OCI-LY3 (cell line): ENCODE results near the gene ZMIZ1.

Experiments used
- H2AFZ ChIP-seq: fragments of 200-600, 300-600 bp; shearing (Covaris generic); 2 replicates; pipeline ENCODE4 v1.6.0; 2014; ENCODE audit warnings: antibody characterized with exemption, low read depth, low read length
- H3K27ac ChIP-seq: fragments of 200-600, 300-600 bp; sonication (generic); 2 replicates; pipeline ENCODE4 v1.5.1; 2014; ENCODE audit warnings: mild to moderate bottlenecking, low read length, moderate library complexity, mixed read lengths
- H3K27me3 ChIP-seq: fragments of 200-600, 300-600 bp; sonication (generic); 2 replicates; pipeline ENCODE4 v1.6.1; 2014; ENCODE audit warnings: low read depth, low read length, mixed read lengths
- H3K36me3 ChIP-seq: fragments of 200-600, 300-600 bp; sonication (generic); replicated peaks from 2 replicates; pipeline ENCODE3; 2014; ENCODE audit warnings: low read depth, low read length, mixed read lengths
- H3K4me1 ChIP-seq: fragments of 300-600, 200-600 bp; sonication (generic); 2 replicates; pipeline ENCODE4 v1.6.1; 2014; ENCODE audit warnings: low read length, mixed read lengths
- H3K4me2 ChIP-seq: fragments of 200-600, 300-600 bp; sonication (generic); 2 replicates; pipeline ENCODE4 v1.6.1; 2014; ENCODE audit warnings: low read length, mixed read lengths
- H3K4me3 ChIP-seq: fragments of 300-600, 200-600 bp; sonication (generic); 2 replicates; pipeline ENCODE4 v1.5.1; 2014; ENCODE audit warnings: antibody characterized with exemption, mild to moderate bottlenecking, low read length, moderate library complexity
- H3K79me2 ChIP-seq: fragments of 300-600, 200-600 bp; shearing (Covaris generic); 2 replicates; pipeline ENCODE4 v1.6.1; 2014; ENCODE audit warnings: mild to moderate bottlenecking, low read length, mixed read lengths
- H3K9ac ChIP-seq: fragments of 300-600, 200-600 bp; shearing (Covaris generic); 2 replicates; pipeline ENCODE4 v1.6.0; 2014; ENCODE audit warnings: mild to moderate bottlenecking, low read length, moderate library complexity
- H3K9me3 ChIP-seq: fragments of 200-600, 300-600 bp; shearing (Covaris generic); 2 replicates; pipeline ENCODE4 v1.6.1; 2014; ENCODE audit warnings: low read length, mixed read lengths; ENCODE audit not compliant: insufficient read depth
- H4K20me1 ChIP-seq: fragments of 200-600, 300-600 bp; sonication (generic); 2 replicates; pipeline ENCODE4 v1.6.1; 2016; ENCODE audit warnings: low read length, mixed read lengths; ENCODE audit not compliant: insufficient read depth
- EZH2phosphoT487 ChIP-seq: fragments of 200-600 bp; shearing (Covaris generic); IDR thresholded peaks from 2 replicates; pipeline ENCODE4 v1.6.1; 2018; ENCODE audit warnings: antibody characterized with exemption, mixed run types, low read depth
- TF ChIP-seq, protein P1 (sequence below): fragments of 200-600, 300-600 bp; sonication (generic); IDR thresholded peaks from 2 replicates; pipeline ENCODE4 v1.5.1; 2014; ENCODE audit warnings: antibody characterized with exemption, low read length, low read depth

The ZMIZ1 gene

GRCh38 chr10:79326361-79327089, 257.8 kb downstream of the ZMIZ1 start:
- no peaks in the 10 kb centered on the region for H3K27me3 ChIP-seq
- TF ChIP-seq, protein P1, sequence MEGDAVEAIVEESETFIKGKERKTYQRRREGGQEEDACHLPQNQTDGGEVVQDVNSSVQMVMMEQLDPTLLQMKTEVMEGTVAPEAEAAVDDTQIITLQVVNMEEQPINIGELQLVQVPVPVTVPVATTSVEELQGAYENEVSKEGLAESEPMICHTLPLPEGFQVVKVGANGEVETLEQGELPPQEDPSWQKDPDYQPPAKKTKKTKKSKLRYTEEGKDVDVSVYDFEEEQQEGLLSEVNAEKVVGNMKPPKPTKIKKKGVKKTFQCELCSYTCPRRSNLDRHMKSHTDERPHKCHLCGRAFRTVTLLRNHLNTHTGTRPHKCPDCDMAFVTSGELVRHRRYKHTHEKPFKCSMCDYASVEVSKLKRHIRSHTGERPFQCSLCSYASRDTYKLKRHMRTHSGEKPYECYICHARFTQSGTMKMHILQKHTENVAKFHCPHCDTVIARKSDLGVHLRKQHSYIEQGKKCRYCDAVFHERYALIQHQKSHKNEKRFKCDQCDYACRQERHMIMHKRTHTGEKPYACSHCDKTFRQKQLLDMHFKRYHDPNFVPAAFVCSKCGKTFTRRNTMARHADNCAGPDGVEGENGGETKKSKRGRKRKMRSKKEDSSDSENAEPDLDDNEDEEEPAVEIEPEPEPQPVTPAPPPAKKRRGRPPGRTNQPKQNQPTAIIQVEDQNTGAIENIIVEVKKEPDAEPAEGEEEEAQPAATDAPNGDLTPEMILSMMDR = no peak
- TF ChIP-seq EZH2phosphoT487 = no peak
- no peak overlapping the region for H3K9ac ChIP-seq
- H3K27ac ChIP-seq = no peak overlapping the region
- no peaks in the 10 kb centered on the region for H3K36me3 ChIP-seq
- no peak overlapping the region for H2AFZ ChIP-seq
- H3K4me2 ChIP-seq = no peak overlapping the region
- H3K4me3 ChIP-seq = no peak overlapping the region
- H3K79me2 ChIP-seq = no peaks in the 10 kb centered on the region
- no peaks in the 10 kb centered on the region for H4K20me1 ChIP-seq
- H3K4me1 ChIP-seq = peaks cover 4% of the 10 kb centered on the region
- H3K9me3 ChIP-seq = no peaks in the 10 kb centered on the region

- H3K36me3 ChIP-seq = no peaks in the 10 kb centered on the region
- no peak overlapping the region for H3K4me2 ChIP-seq
- no peaks in the 10 kb centered on the region for H4K20me1 ChIP-seq
- H3K4me3 ChIP-seq = no peak overlapping the region
- H3K27me3 ChIP-seq = no peaks in the 10 kb centered on the region
- no peak overlapping the region for H3K9ac ChIP-seq
- TF ChIP-seq, protein P1 = no peak
- no peak for TF ChIP-seq EZH2phosphoT487
- no peaks in the 10 kb centered on the region for H3K79me2 ChIP-seq
- peaks cover 10% of the 10 kb centered on the region for H3K4me1 ChIP-seq
- H3K27ac ChIP-seq = no peak overlapping the region
- no peak overlapping the region for H2AFZ ChIP-seq
- H3K9me3 ChIP-seq = 0 out of 2 replicates have a peak, but pooled peaks cover 2% of the 10 kb centered on the region
Measured at GRCh38 chr10:79327090-79327457, 258.3 kb downstream of the ZMIZ1 start.

GRCh38 chr10:79328147-79328701, 259.5 kb downstream of the ZMIZ1 start:
- H3K27me3 ChIP-seq = no peaks in the 10 kb centered on the region
- no peaks in the 10 kb centered on the region for H4K20me1 ChIP-seq
- H3K9ac ChIP-seq = no peak overlapping the region
- H3K4me3 ChIP-seq = no peak overlapping the region
- no peak overlapping the region for H2AFZ ChIP-seq
- H3K9me3 ChIP-seq = 0 out of 2 replicates have a peak, but pooled peaks cover 4% of the 10 kb centered on the region
- no peak overlapping the region for H3K27ac ChIP-seq
- H3K4me2 ChIP-seq = no peak overlapping the region
- H3K79me2 ChIP-seq = no peaks in the 10 kb centered on the region
- no peaks in the 10 kb centered on the region for H3K36me3 ChIP-seq
- H3K4me1 ChIP-seq = peaks cover 11% of the 10 kb centered on the region
- TF ChIP-seq, protein P1 = no peak
- no peak for TF ChIP-seq EZH2phosphoT487

DNA sequence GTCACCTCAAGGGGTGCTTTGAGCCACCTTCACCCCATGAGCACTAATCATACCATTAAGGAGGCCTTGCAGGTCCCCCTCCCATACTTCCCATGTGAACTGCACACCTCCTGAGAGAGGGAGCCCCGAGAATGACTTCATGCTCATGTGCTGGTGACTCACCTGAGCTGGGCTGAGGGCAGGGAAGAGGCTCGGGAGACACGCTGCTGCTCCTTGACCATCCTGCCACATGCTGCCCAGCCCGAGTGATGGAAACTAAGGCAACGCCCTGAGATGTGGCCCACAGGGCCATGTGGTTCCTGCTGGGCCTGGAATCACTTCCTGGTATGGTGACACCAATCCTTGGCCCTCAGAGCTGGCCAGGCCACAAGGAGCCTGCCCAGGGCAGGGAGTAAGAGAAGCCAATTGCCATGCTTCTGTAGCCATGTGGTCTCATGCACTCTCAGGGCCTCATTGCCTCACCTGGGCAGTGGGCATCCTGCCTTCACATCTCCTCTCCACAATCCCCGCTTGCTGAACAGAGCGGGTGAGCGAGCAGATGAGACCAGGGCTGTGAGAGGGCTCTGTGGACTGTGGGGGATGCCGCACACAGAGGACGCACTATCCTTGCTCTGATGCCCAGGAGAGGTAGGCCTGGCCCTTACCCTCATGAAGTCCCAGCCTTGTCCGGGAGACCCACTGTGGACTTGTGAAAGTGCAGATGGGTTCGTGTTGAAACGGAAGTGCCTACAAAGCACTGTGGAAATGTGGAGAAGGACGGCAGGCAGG, 260.2 kb downstream of the ZMIZ1 start:
- H3K79me2 ChIP-seq = no peaks in the 10 kb centered on the region
- H3K36me3 ChIP-seq = no peaks in the 10 kb centered on the region
- no peaks in the 10 kb centered on the region for H3K27me3 ChIP-seq
- no peak overlapping the region for H3K27ac ChIP-seq
- no peaks in the 10 kb centered on the region for H4K20me1 ChIP-seq
- H3K4me3 ChIP-seq = no peak overlapping the region
- no peak overlapping the region for H2AFZ ChIP-seq
- no peak overlapping the region for H3K9ac ChIP-seq
- H3K4me1 ChIP-seq = peaks cover 11% of the 10 kb centered on the region
- H3K9me3 ChIP-seq = 0 out of 2 replicates have a peak, but pooled peaks cover 4% of the 10 kb centered on the region
- H3K4me2 ChIP-seq = no peak overlapping the region
- TF ChIP-seq EZH2phosphoT487 = no peak
- TF ChIP-seq, protein P1 = no peak
